SU-DHL-6 (cell line): Measurements from ENCODE around the gene TRIM9.

ENCODE experiments used
- H2AFZ ChIP-seq: fragments of 200-600 bp; sonication (generic); 2 replicates; pipeline ENCODE4 v1.6.1; 2014; ENCODE audit warnings: low read depth, mild to moderate bottlenecking, moderate library complexity, mixed read lengths, antibody characterized with exemption, low read length; ENCODE audit not compliant: severe bottlenecking
- H3F3A ChIP-seq: fragments of 200-600 bp; shearing (Covaris generic); 2 replicates; pipeline ENCODE4 v1.6.0; 2016; ENCODE audit warnings: antibody characterized with exemption, mild to moderate bottlenecking; ENCODE audit not compliant: insufficient read depth
- H3K27ac ChIP-seq: fragments of 200-600 bp; sonication (generic); 2 replicates; pipeline ENCODE4 v1.5.1; 2016; ENCODE audit warnings: low read depth, mild to moderate bottlenecking, low read length, moderate library complexity, mixed read lengths
- H3K27me3 ChIP-seq: fragments of 200-600 bp; sonication (generic), shearing (Covaris generic); 2 replicates; pipeline ENCODE4 v1.6.0; 2014; ENCODE audit warnings: mild to moderate bottlenecking, low read length
- H3K36me3 ChIP-seq: fragments of 200-600 bp; sonication (generic); 2 replicates; pipeline ENCODE4 v1.6.1; 2014; ENCODE audit warnings: mild to moderate bottlenecking, low read length, mixed read lengths
- H3K4me2 ChIP-seq: fragments of 300-600, 200-600 bp; shearing (Covaris generic), sonication (generic); 2 replicates; pipeline ENCODE4 v1.6.0; 2014; ENCODE audit warnings: low read length, low read depth, mild to moderate bottlenecking; ENCODE audit not compliant: poor library complexity, severe bottlenecking
- H3K4me3 ChIP-seq: fragments of 200-600 bp; sonication (generic); 2 replicates; pipeline ENCODE4 v1.5.1; 2014; ENCODE audit warnings: antibody characterized with exemption, low read length, mild to moderate bottlenecking, mixed read lengths; ENCODE audit not compliant: insufficient read depth, poor library complexity, severe bottlenecking
- H3K79me2 ChIP-seq: fragments of 200-600 bp; sonication (generic); 2 replicates; pipeline ENCODE4 v1.6.1; 2014; ENCODE audit warnings: mild to moderate bottlenecking, low read length, moderate library complexity; ENCODE audit not compliant: insufficient read depth
- H3K9ac ChIP-seq: fragments of 200-600 bp; sonication (generic); 2 replicates; pipeline ENCODE4 v1.7.0; 2014; ENCODE audit warnings: mild to moderate bottlenecking, low read length
- H3K9me2 ChIP-seq: fragments of 200-600 bp; sonication (generic); replicated peaks from 2 replicates; pipeline ENCODE4 v1.6.1; 2014; ENCODE audit warnings: low read length; ENCODE audit not compliant: insufficient read depth
- H3K9me3 ChIP-seq: fragments of 200-600 bp; sonication (generic); 2 replicates; pipeline ENCODE4 v1.6.1; 2014; ENCODE audit warnings: low read length, mixed read lengths; ENCODE audit not compliant: insufficient read depth
- H4K20me1 ChIP-seq: fragments of 200-600 bp; sonication (generic); 2 replicates; pipeline ENCODE4 v1.6.1; 2014; ENCODE audit warnings: low read depth, mild to moderate bottlenecking, antibody characterized with exemption, low read length, moderate library complexity, mixed read lengths
- CTCF ChIP-seq: fragments of 200-600 bp; sonication (generic); IDR thresholded peaks from one replicate; pipeline ENCODE4 v1.5.1; 2017; ENCODE audit warnings: antibody characterized with exemption, mild to moderate bottlenecking, low read length, moderate library complexity; ENCODE audit not compliant: insufficient read depth, poor library complexity, severe bottlenecking
- EZH2phosphoT487 ChIP-seq: fragments of 200-600 bp; sonication (generic), shearing (Covaris generic); conservative IDR thresholded peaks from 2 replicates; pipeline ENCODE4 v1.6.1; 2018; ENCODE audit warnings: mild to moderate bottlenecking, antibody characterized with exemption, low read length, moderate library complexity, mixed read lengths

The TRIM9 gene

GRCh38 chr14:51087031-51087441 is 7.9 kb downstream of the TRIM9 start:
- Histone ChIP-seq H3K27ac (no peak overlapping the region), H3K4me2 (no peak overlapping the region), H3K79me2 (no peaks in the 10 kb centered on the region), H2AFZ (no peak overlapping the region), H3K27me3 (no peaks in the 10 kb centered on the region), H3K4me3 (no peak overlapping the region), H3K9me2 (no peaks in the 10 kb centered on the region), H3F3A (no peaks in the 10 kb centered on the region), H3K36me3 (no peaks in the 10 kb centered on the region), H3K9me3 (no peaks in the 10 kb centered on the region), H4K20me1 (no peaks in the 10 kb centered on the region), H3K9ac (no peak overlapping the region)
- no peak for TF ChIP-seq EZH2phosphoT487

GRCh38 chr14:51086044-51086443 is 8.9 kb downstream of the TRIM9 start:
- no peaks in the 10 kb centered on the region for H3K79me2 ChIP-seq
- H3K9me3 ChIP-seq = no peaks in the 10 kb centered on the region
- no peak overlapping the region for H3K9ac ChIP-seq
- H3K27me3 ChIP-seq = no peaks in the 10 kb centered on the region
- no peak overlapping the region for H3K4me2 ChIP-seq
- H3K4me3 ChIP-seq = no peak overlapping the region
- no peak overlapping the region for H3K27ac ChIP-seq
- no peaks in the 10 kb centered on the region for H3K36me3 ChIP-seq
- H3F3A ChIP-seq = no peaks in the 10 kb centered on the region
- no peak overlapping the region for H2AFZ ChIP-seq
- no peaks in the 10 kb centered on the region for H3K9me2 ChIP-seq
- TF ChIP-seq EZH2phosphoT487 (no peak), CTCF (no peak)
- no peaks in the 10 kb centered on the region for H4K20me1 ChIP-seq

- H3K9ac ChIP-seq = no peak overlapping the region
- no peak overlapping the region for H3K4me2 ChIP-seq
- H3F3A ChIP-seq = no peaks in the 10 kb centered on the region
- H2AFZ ChIP-seq = no peak overlapping the region
- no peaks in the 10 kb centered on the region for H3K27me3 ChIP-seq
- no peak for TF ChIP-seq CTCF
- no peak for TF ChIP-seq EZH2phosphoT487
- no peaks in the 10 kb centered on the region for H3K36me3 ChIP-seq
- H3K4me3 ChIP-seq = no peak overlapping the region
- H3K79me2 ChIP-seq = no peaks in the 10 kb centered on the region
- no peaks in the 10 kb centered on the region for H4K20me1 ChIP-seq
- no peaks in the 10 kb centered on the region for H3K9me2 ChIP-seq
- H3K9me3 ChIP-seq = no peaks in the 10 kb centered on the region
- H3K27ac ChIP-seq = no peak overlapping the region
These were observed 9.9 kb downstream of the TRIM9 start for GRCh38 chr14:51084962-51085361.

- H3K4me3 ChIP-seq = no peak overlapping the region
- TF ChIP-seq EZH2phosphoT487 (no peak), CTCF (no peak)
- no peaks in the 10 kb centered on the region for H3F3A ChIP-seq
- H3K9me3 ChIP-seq = no peaks in the 10 kb centered on the region
- no peaks in the 10 kb centered on the region for H4K20me1 ChIP-seq
- H3K27me3 ChIP-seq = no peaks in the 10 kb centered on the region
- no peak overlapping the region for H2AFZ ChIP-seq
- no peaks in the 10 kb centered on the region for H3K9me2 ChIP-seq
- H3K27ac ChIP-seq = no peak overlapping the region
- no peaks in the 10 kb centered on the region for H3K36me3 ChIP-seq
- no peak overlapping the region for H3K4me2 ChIP-seq
- H3K79me2 ChIP-seq = no peaks in the 10 kb centered on the region
- no peak overlapping the region for H3K9ac ChIP-seq
These were observed 10.4 kb downstream of the TRIM9 start for GRCh38 chr14:51084507-51084906.
